ENCODE results near the gene SPTA1.

DNA sequence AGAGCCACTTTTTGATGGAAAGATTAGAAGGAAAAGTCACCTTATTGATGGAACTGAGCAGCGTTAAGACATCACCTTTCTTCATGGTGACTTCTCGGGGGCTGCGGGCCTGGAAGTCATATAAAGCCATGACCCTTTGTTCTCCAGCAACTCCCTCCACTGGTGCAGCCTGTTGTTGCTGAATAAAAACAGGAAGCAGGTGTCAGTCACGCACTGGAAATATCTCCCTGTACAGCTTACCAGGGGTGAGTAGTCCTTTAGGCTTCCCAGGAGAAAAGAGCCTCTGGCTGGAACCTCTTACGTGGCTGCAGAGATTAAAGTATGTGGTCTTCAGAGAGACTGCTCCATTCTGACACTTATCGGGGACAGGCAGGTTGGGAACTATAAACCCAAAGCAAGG is 31.9 kb downstream of the SPTA1 start:
- TF ChIP-seq POLR2AphosphoS5 (IDR thresholded peaks at IDR 0.05) (no peak), POLR2A (IDR thresholded peaks at IDR 0.05) (no peak)
- TF ChIP-seq, protein P1, sequence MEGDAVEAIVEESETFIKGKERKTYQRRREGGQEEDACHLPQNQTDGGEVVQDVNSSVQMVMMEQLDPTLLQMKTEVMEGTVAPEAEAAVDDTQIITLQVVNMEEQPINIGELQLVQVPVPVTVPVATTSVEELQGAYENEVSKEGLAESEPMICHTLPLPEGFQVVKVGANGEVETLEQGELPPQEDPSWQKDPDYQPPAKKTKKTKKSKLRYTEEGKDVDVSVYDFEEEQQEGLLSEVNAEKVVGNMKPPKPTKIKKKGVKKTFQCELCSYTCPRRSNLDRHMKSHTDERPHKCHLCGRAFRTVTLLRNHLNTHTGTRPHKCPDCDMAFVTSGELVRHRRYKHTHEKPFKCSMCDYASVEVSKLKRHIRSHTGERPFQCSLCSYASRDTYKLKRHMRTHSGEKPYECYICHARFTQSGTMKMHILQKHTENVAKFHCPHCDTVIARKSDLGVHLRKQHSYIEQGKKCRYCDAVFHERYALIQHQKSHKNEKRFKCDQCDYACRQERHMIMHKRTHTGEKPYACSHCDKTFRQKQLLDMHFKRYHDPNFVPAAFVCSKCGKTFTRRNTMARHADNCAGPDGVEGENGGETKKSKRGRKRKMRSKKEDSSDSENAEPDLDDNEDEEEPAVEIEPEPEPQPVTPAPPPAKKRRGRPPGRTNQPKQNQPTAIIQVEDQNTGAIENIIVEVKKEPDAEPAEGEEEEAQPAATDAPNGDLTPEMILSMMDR (IDR thresholded peaks at IDR 0.05 in 8 of 11, conservative IDR thresholded peaks at IDR 0.05 in 3 of 11) = no peak

Data from spleen (tissue), 7 donors.